K562 (cell line): ENCODE measurements around the gene SLC25A42. TPM values are rescaled to one million over a fixed set of nuclear protein-coding genes. Genes with fewer than 3 reads are reported as not detected.

Experiments used
- E2F4 ChIP-seq: sonication (generic); formaldehyde crosslinking; IDR thresholded peaks from 2 replicates; pipeline ENCODE4 v1.8.0; 2022; ENCODE audit warnings: mild to moderate bottlenecking, low read depth, missing genetic modification reagents
- FIP1L1 ChIP-seq: fragments of 200-400 bp; formaldehyde crosslinking; IDR thresholded peaks from 2 replicates; pipeline ENCODE4 v1.6.1; 2018; ENCODE audit warnings: mild to moderate bottlenecking, low read depth, low read length; ENCODE audit not compliant: poor library complexity, severe bottlenecking
- FOXA3 ChIP-seq, 2 experiments: fragments of 450-650 bp in 1 of 2; sonication (generic) in 1 of 2; formaldehyde crosslinking; IDR thresholded peaks in 1 of 2; conservative IDR thresholded peaks in 1 of 2; 2 replicates each; pipeline versions ENCODE4 v1.4.0 to v1.8.0; 2020 to 2022; ENCODE audit warnings: mild to moderate bottlenecking in 2 of 2, missing genetic modification reagents in 1 of 2
- FOXK2 ChIP-seq, 2 experiments: fragments of 450-650 bp; IDR thresholded peaks in 1 of 2; conservative IDR thresholded peaks in 1 of 2; 2 replicates each; pipeline ENCODE4 v1.6.1; 2016; ENCODE audit warnings: low read depth in 2 of 2, mild to moderate bottlenecking in 1 of 2
- HBP1 ChIP-seq: fragments of 450-650 bp; formaldehyde crosslinking; IDR thresholded peaks from 2 replicates; pipeline ENCODE4 v1.4.0; 2022; ENCODE audit warnings: missing genetic modification characterization
- KLF1 ChIP-seq: fragments of 450-650 bp; IDR thresholded peaks from 2 replicates; pipeline ENCODE4 v1.6.1; 2016; ENCODE audit warnings: missing genetic modification characterization, missing compliant biosample characterization
- KLF16 ChIP-seq: IDR thresholded peaks from 2 replicates; pipeline ENCODE4 v1.6.1; 2016; ENCODE audit warnings: antibody characterized with exemption
- MCM5 ChIP-seq: fragments of 450-650 bp; IDR thresholded peaks from 2 replicates; pipeline ENCODE4 v1.6.1; 2016; ENCODE audit warnings: low read depth
- MXI1 ChIP-seq: IDR thresholded peaks from 2 replicates; pipeline ENCODE4 v1.6.1; 2011; ENCODE audit warnings: low read depth, mild to moderate bottlenecking, improper control_type of control experiment, low read length
- MYNN ChIP-seq, 2 experiments: sonication (generic); formaldehyde crosslinking in 1 of 2; IDR thresholded peaks; 2 replicates each; pipeline versions ENCODE4 v1.5.0 to v1.6.1; 2016 to 2020; ENCODE audit warnings: antibody characterized with exemption in 1 of 2, missing genetic modification reagents in 1 of 2
- NBN ChIP-seq: fragments of 450-650 bp; IDR thresholded peaks from 2 replicates; pipeline ENCODE4 v1.6.1; 2016; ENCODE audit warnings: low read depth, mild to moderate bottlenecking
- NFRKB ChIP-seq: fragments of 450-650 bp; IDR thresholded peaks from 2 replicates; pipeline ENCODE4 v1.6.1; 2016; ENCODE audit warnings: low read depth
- POLR2G ChIP-seq: fragments of 200-400 bp; formaldehyde crosslinking; IDR thresholded peaks from 2 replicates; pipeline ENCODE4 v1.6.1; 2017; ENCODE audit warnings: low read depth, mild to moderate bottlenecking, antibody characterized with exemption, low read length, moderate library complexity
- PPARD ChIP-seq: fragments of 250-450 bp; sonication (Bioruptor Pico); IDR thresholded peaks from 2 replicates; pipeline ENCODE4 v1.8.0; 2022; ENCODE audit warnings: inconsistent platforms, mild to moderate bottlenecking, moderate library complexity
- RB1 ChIP-seq: fragments of 450-650 bp; IDR thresholded peaks from 2 replicates; pipeline ENCODE4 v1.6.1; 2017; ENCODE audit warnings: low read depth, mild to moderate bottlenecking
- STAT5B ChIP-seq: fragments of 250-450 bp; sonication (Bioruptor Pico); IDR thresholded peaks from 2 replicates; pipeline ENCODE4 v1.8.0; 2021; ENCODE audit warnings: mild to moderate bottlenecking, inconsistent platforms
- TAF1 ChIP-seq: IDR thresholded peaks from 2 replicates; pipeline ENCODE4 v1.6.1; 2011; ENCODE audit warnings: mild to moderate bottlenecking, low read length, moderate library complexity; ENCODE audit not compliant: insufficient read depth, control insufficient read depth, severe bottlenecking; ENCODE audit errors: extremely low read depth
- TCFL5 ChIP-seq: fragments of 250-450 bp; sonication (Bioruptor Pico); conservative IDR thresholded peaks from 2 replicates; pipeline ENCODE4 v1.6.1; 2021; ENCODE audit warnings: mild to moderate bottlenecking, moderate library complexity, matching md5 sums
- ZBTB11 ChIP-seq, 3 experiments: fragments of 200-800 bp in 1 of 3; fragments of 250-450 bp in 1 of 3; fragments of 450-650 bp in 1 of 3; sonication (Bioruptor Pico) in 1 of 3; sonication (Bioruptor generic) in 1 of 3; formaldehyde crosslinking in 1 of 3; IDR thresholded peaks; 2 replicates each; pipeline versions ENCODE4 v1.6.1 to v1.8.0; 2016 to 2022; ENCODE audit warnings: mild to moderate bottlenecking in 2 of 3, missing genetic modification characterization in 2 of 3, missing compliant biosample characterization in 1 of 3, moderate library complexity in 1 of 3
- ZBTB17 ChIP-seq: fragments of 450-650 bp; formaldehyde crosslinking; IDR thresholded peaks from 2 replicates; pipeline ENCODE4 v1.4.0; 2020; ENCODE audit warnings: mild to moderate bottlenecking
- ZNF324 ChIP-seq: fragments of 250-450 bp; sonication (Bioruptor Pico); IDR thresholded peaks from 2 replicates; pipeline ENCODE4 v1.4.0; 2020; ENCODE audit warnings: mild to moderate bottlenecking
- ZNF764 ChIP-seq: fragments of 250-450 bp; sonication (Bioruptor Pico); IDR thresholded peaks from 2 replicates; pipeline ENCODE4 v1.4.0; 2020; ENCODE audit warnings: low read depth, mild to moderate bottlenecking, moderate library complexity
- ZSCAN32 ChIP-seq: fragments of 450-650 bp; formaldehyde crosslinking; IDR thresholded peaks from 2 replicates; pipeline ENCODE4 v1.4.0; 2020; ENCODE audit warnings: mild to moderate bottlenecking, moderate library complexity
- polyA plus RNA-seq, 8 experiments: library from polyadenylated mRNA; depleted of rRNA in 4 of 8; stranded (reverse) in 5 of 8; unstranded in 3 of 8; fragments of >200 nt; fragmentation: Nextera tagmentation in 2 of 8; fragmentation: Illumina TruSeq in 1 of 8; extraction: Ambion mirVana in 2 of 8; extraction: Trizol in 1 of 8; gene quantifications; 2 replicates each; pipeline versions ENCODE4 v1.2.1 to v1.2.3, GENCODE V29; 2011 to 2014; ENCODE audit warnings: inconsistent platforms in 1 of 8, missing spikeins in 1 of 8
- total RNA-seq, 7 experiments: library from RNA; depleted of rRNA in 6 of 7; stranded (reverse); fragments of >200 nt in 6 of 7; fragmentation: Illumina TruSeq in 2 of 7; extraction: Trizol in 2 of 7; gene quantifications; 2 replicates each; pipeline versions ENCODE4 v1.2.1 to v1.2.3, GENCODE V29; 2011 to 2021; ENCODE audit warnings: low replicate concordance in 1 of 7

The SLC25A42 gene
- total and polyA plus RNA-seq, 9 of the 15 experiments (the other 6 are each of a cell fraction or from before 2014, with no cell fraction given): 0.59 to 32.2 (median 14.1) TPM

- TF ChIP-seq POLR2G: no peak
- no peak for TF ChIP-seq TAF1
- no peak for TF ChIP-seq STAT5B (CRISPR knock-in tag)
- no peak for TF ChIP-seq TCFL5 (CRISPR knock-in tag)
- no peak for TF ChIP-seq ZBTB11 (CRISPR knock-in tag; IDR thresholded peaks at IDR 0.05)
- TF ChIP-seq KLF16: peak; percentile 23; the same call in 1 of the 2 replicates
- no peak for TF ChIP-seq MCM5
- 0 out of 2 replicates have a peak, but pooled peaks have one; percentile 54 for TF ChIP-seq NFRKB
- TF ChIP-seq FIP1L1: no peak
- TF ChIP-seq E2F4 (CRISPR knock-in tag): no peak
- TF ChIP-seq MYNN (IDR thresholded peaks at IDR 0.05): peak; percentile 23; the same call in 1 of the 2 replicates
- no peak for TF ChIP-seq MYNN (CRISPR knock-in tag; IDR thresholded peaks at IDR 0.05)
- no peak; the same call in 1 of the 2 replicates for TF ChIP-seq NBN
- no peak for TF ChIP-seq KLF1 (tag)
- TF ChIP-seq ZNF764: no peak
- TF ChIP-seq FOXK2 (conservative IDR thresholded peaks at IDR 0.05 in 1 of 2, IDR thresholded peaks at IDR 0.05 in 1 of 2; ENCODE audit: low read depth in 2 of 2): no peak
- TF ChIP-seq ZSCAN32: no peak
- TF ChIP-seq PPARD: no peak
- TF ChIP-seq HBP1 (CRISPR knock-in tag): no peak
- no peak for TF ChIP-seq MXI1
- TF ChIP-seq FOXA3 (CRISPR knock-in tag; conservative IDR thresholded peaks at IDR 0.05 in 1 of 2, IDR thresholded peaks at IDR 0.05 in 1 of 2): no peak
- TF ChIP-seq ZBTB17 (CRISPR knock-in tag): no peak
- TF ChIP-seq RB1: no peak
- TF ChIP-seq ZNF324: no peak
Observed at GRCh38 chr19:19062454-19063182, 1.2 kb upstream of the SLC25A42 start (continued).
